ENCODE data around the gene FETUB. TPM values are rescaled to one million over a fixed set of nuclear protein-coding genes. Genes with fewer than 3 reads are reported as not detected.
A peak's percentile ranks its signal among the peaks of the same experiment; 100 is the strongest.

FETUB gene
- total RNA-seq, result not detected

GRCh38 chr3:186639778-186640472, at the start of gene FETUB:
FETUB (plus strand) TSS chr3:186640399; CDS start chr3:186640461, 62 bp downstream.
- ATAC-seq, result no peak

- no peak for ATAC-seq
Measured at GRCh38 chr3:186590580-186591295, 49.5 kb upstream of the FETUB start.

GRCh38 chr3:186592682-186593081, 47.5 kb upstream of the FETUB start:
- no peak for ATAC-seq

GRCh38 chr3:186593862-186594261, 46.3 kb upstream of the FETUB start:
- no peak for ATAC-seq

- no peak for ATAC-seq
Measured at GRCh38 chr3:186594591-186595113, 45.5 kb upstream of the FETUB start.

- ATAC-seq, result no peak
Measured at GRCh38 chr3:186596568-186597287, 43.5 kb upstream of the FETUB start.

GRCh38 chr3:186598108-186598784, 42.0 kb upstream of the FETUB start:
- ATAC-seq, result no peak

- no peak for ATAC-seq
Measured at GRCh38 chr3:186598794-186599141, 41.4 kb upstream of the FETUB start.

GRCh38 chr3:186599142-186599784, 40.9 kb upstream of the FETUB start:
- peak; percentile 20 for ATAC-seq

- peak; percentile 13 for ATAC-seq
Measured at GRCh38 chr3:186599785-186600166, 40.4 kb upstream of the FETUB start.

- no peak for ATAC-seq
Measured at GRCh38 chr3:186600896-186601295, 39.3 kb upstream of the FETUB start.

- no peak for ATAC-seq
Measured at GRCh38 chr3:186603159-186603558, 37.0 kb upstream of the FETUB start.

GRCh38 chr3:186605078-186605477, 35.1 kb upstream of the FETUB start:
- ATAC-seq, result peak; percentile 83

GRCh38 chr3:186605561-186606545, 34.3 kb upstream of the FETUB start:
- ATAC-seq, result no peak

- no peak for ATAC-seq
Measured at GRCh38 chr3:186608624-186609215, 31.5 kb upstream of the FETUB start.

GRCh38 chr3:186609247-186609868, 30.8 kb upstream of the FETUB start:
- ATAC-seq, result peak; percentile 81

GRCh38 chr3:186612065-186612464, 28.1 kb upstream of the FETUB start:
- ATAC-seq, result no peak

GRCh38 chr3:186612721-186613636, 27.2 kb upstream of the FETUB start, which contains the start of gene AHSG:
AHSG (plus strand) TSS chr3:186613060; CDS start chr3:186613142, 82 bp downstream.
- no peak for ATAC-seq
